HEK293 (cell line): Measurements from ENCODE around the gene METTL17.

Experiments
- CTCF ChIA-PET: fragments of 350-600 bp; formaldehyde crosslinking; extraction: SDS; loops from one replicate; lab custom pipeline; 2021; ENCODE audit warnings: antibody characterized with exemption; lab: Yijun Ruan, JAX
- POLR2A ChIA-PET: fragments of 300-600 bp; formaldehyde crosslinking; extraction: SDS; loops from one replicate; lab custom pipeline; 2020; ENCODE audit warnings: antibody characterized with exemption, inconsistent platforms; lab: Yijun Ruan, JAX
- H3K27ac ChIP-seq: fragments of 200-500 bp; sonication (Bioruptor generic); 2 replicates; pipeline ENCODE4 v1.5.1; 2014; ENCODE audit warnings: low read depth, low read length, control low read depth, inconsistent platforms; ENCODE audit errors: extremely low read depth
- H3K36me3 ChIP-seq, 2 experiments: fragments of 200-500 bp in 1 of 2; sonication (Bioruptor generic) in 1 of 2; 1 replicate in 1 of 2; 2 replicates in 1 of 2; pipeline ENCODE4 v1.5.1; 2014 to 2017; ENCODE audit warnings: inconsistent platforms in 2 of 2, low read length in 2 of 2; ENCODE audit not compliant: control insufficient read depth in 2 of 2, insufficient read depth in 1 of 2
- H3K4me1 ChIP-seq: fragments of 200-500 bp; sonication (Bioruptor generic); 2 replicates; pipeline ENCODE4 v1.5.1; 2014; ENCODE audit warnings: mild to moderate bottlenecking, low read length, inconsistent platforms; ENCODE audit not compliant: control insufficient read depth, insufficient read depth
- H3K4me3 ChIP-seq: 2 replicates; pipeline ENCODE4 v1.5.1; 2011; ENCODE audit warnings: low read depth, mild to moderate bottlenecking, control low read depth, low read length, moderate library complexity
- H3K9me3 ChIP-seq: fragments of 200-500 bp; sonication (Bioruptor generic); 2 replicates; pipeline ENCODE4 v1.5.1; 2014; ENCODE audit warnings: low read depth, low read length, inconsistent platforms; ENCODE audit not compliant: control insufficient read depth, insufficient read depth
- FEZF1 ChIP-seq: fragments of 450-650 bp; formaldehyde crosslinking; IDR thresholded peaks from 2 replicates; pipeline ENCODE4 v1.5.1; 2016; ENCODE audit warnings: missing biosample characterization, missing genetic modification characterization
- KLF9 ChIP-seq: fragments of 450-650 bp; formaldehyde crosslinking; IDR thresholded peaks from 2 replicates; pipeline ENCODE4 v1.5.1; 2016; ENCODE audit warnings: missing biosample characterization, missing genetic modification characterization, low read depth
- MEIS1 ChIP-seq: sonication (generic); formaldehyde crosslinking; IDR thresholded peaks from 2 replicates; pipeline ENCODE4 v1.8.1; 2022; ENCODE audit warnings: missing genetic modification reagents, mild to moderate bottlenecking, borderline replicate concordance
- PATZ1 ChIP-seq: fragments of 450-650 bp; formaldehyde crosslinking; IDR thresholded peaks from 2 replicates; pipeline ENCODE4 v1.5.1; 2016; ENCODE audit warnings: missing biosample characterization, missing genetic modification characterization
- PRDM2 ChIP-seq: fragments of 450-650 bp; formaldehyde crosslinking; IDR thresholded peaks from 2 replicates; pipeline ENCODE4 v1.5.1; 2016; ENCODE audit warnings: missing biosample characterization, missing genetic modification characterization, borderline replicate concordance
- SP3 ChIP-seq: fragments of 450-650 bp; formaldehyde crosslinking; IDR thresholded peaks from 2 replicates; pipeline ENCODE4 v1.5.1; 2016; ENCODE audit warnings: missing biosample characterization, missing genetic modification characterization
- SP7 ChIP-seq: fragments of 450-650 bp; formaldehyde crosslinking; IDR thresholded peaks from 2 replicates; pipeline ENCODE4 v1.5.1; 2016; ENCODE audit warnings: missing biosample characterization, missing genetic modification characterization
- TCF7L2 ChIP-seq: IDR thresholded peaks from 2 replicates; pipeline ENCODE4 v1.6.1; 2011; ENCODE audit warnings: low read depth, mild to moderate bottlenecking, inconsistent platforms, low read length, moderate library complexity, borderline replicate concordance
- ZBTB10 ChIP-seq: fragments of 450-650 bp; formaldehyde crosslinking; IDR thresholded peaks from 2 replicates; pipeline ENCODE4 v1.5.1; 2016; ENCODE audit warnings: missing biosample characterization, missing genetic modification characterization
- ZBTB17 ChIP-seq: fragments of 450-650 bp; formaldehyde crosslinking; IDR thresholded peaks from 2 replicates; pipeline ENCODE4 v1.5.1; 2016; ENCODE audit warnings: missing biosample characterization, missing genetic modification characterization
- ZIC2 ChIP-seq: fragments of 450-650 bp; formaldehyde crosslinking; IDR thresholded peaks from 2 replicates; pipeline ENCODE4 v1.5.1; 2016; ENCODE audit warnings: missing biosample characterization, missing genetic modification characterization
- ZNF112 ChIP-seq: fragments of 450-650 bp; formaldehyde crosslinking; IDR thresholded peaks from 2 replicates; pipeline ENCODE4 v1.5.0; 2017; ENCODE audit warnings: missing biosample characterization, missing genetic modification characterization
- ZNF132 ChIP-seq: fragments of 450-650 bp; formaldehyde crosslinking; IDR thresholded peaks from 2 replicates; pipeline ENCODE4 v1.5.1; 2017; ENCODE audit warnings: missing biosample characterization, missing genetic modification characterization, borderline replicate concordance
- ZNF155 ChIP-seq: fragments of 450-650 bp; formaldehyde crosslinking; IDR thresholded peaks from 2 replicates; pipeline ENCODE4 v1.5.1; 2016; ENCODE audit warnings: missing biosample characterization, missing genetic modification characterization
- ZNF157 ChIP-seq: fragments of 450-650 bp; formaldehyde crosslinking; IDR thresholded peaks from 2 replicates; pipeline ENCODE4 v1.5.1; 2016; ENCODE audit warnings: missing biosample characterization, missing genetic modification characterization
- ZNF184 ChIP-seq: fragments of 450-650 bp; IDR thresholded peaks from 2 replicates; pipeline ENCODE4 v1.5.1; 2018; ENCODE audit warnings: missing biosample characterization, mild to moderate bottlenecking, missing genetic modification characterization
- ZNF280D ChIP-seq: fragments of 450-650 bp; formaldehyde crosslinking; IDR thresholded peaks from 2 replicates; pipeline ENCODE4 v1.5.1; 2016; ENCODE audit warnings: missing biosample characterization, missing genetic modification characterization
- ZNF354C ChIP-seq: fragments of 450-650 bp; formaldehyde crosslinking; IDR thresholded peaks from 2 replicates; pipeline ENCODE4 v1.5.1; 2016; ENCODE audit warnings: missing biosample characterization, missing genetic modification characterization, low read depth, borderline replicate concordance
- ZNF391 ChIP-seq: fragments of 450-650 bp; formaldehyde crosslinking; IDR thresholded peaks from 2 replicates; pipeline ENCODE4 v1.5.1; 2016; ENCODE audit warnings: low read depth, missing biosample characterization, missing genetic modification characterization, borderline replicate concordance
- ZNF544 ChIP-seq: fragments of 450-650 bp; formaldehyde crosslinking; IDR thresholded peaks from 2 replicates; pipeline ENCODE4 v1.5.0; 2017; ENCODE audit warnings: missing biosample characterization, missing genetic modification characterization
- ZNF560 ChIP-seq: fragments of 450-650 bp; formaldehyde crosslinking; IDR thresholded peaks from 2 replicates; pipeline ENCODE4 v1.5.1; 2017; ENCODE audit warnings: missing biosample characterization, missing genetic modification characterization, borderline replicate concordance
- ZNF571 ChIP-seq: fragments of 450-650 bp; formaldehyde crosslinking; IDR thresholded peaks from 2 replicates; pipeline ENCODE4 v1.5.0; 2017; ENCODE audit warnings: missing biosample characterization, missing genetic modification characterization
- ZNF585B ChIP-seq: fragments of 450-650 bp; formaldehyde crosslinking; IDR thresholded peaks from 2 replicates; pipeline ENCODE4 v1.5.1; 2016; ENCODE audit warnings: missing biosample characterization, missing genetic modification characterization
- ZNF658 ChIP-seq: fragments of 450-650 bp; formaldehyde crosslinking; IDR thresholded peaks from 2 replicates; pipeline ENCODE4; 2016; ENCODE audit warnings: missing biosample characterization, missing genetic modification characterization
- ZNF670 ChIP-seq: fragments of 450-650 bp; formaldehyde crosslinking; IDR thresholded peaks from 2 replicates; pipeline ENCODE4 v1.5.1; 2016; ENCODE audit warnings: missing biosample characterization, missing genetic modification characterization, low read depth
- ZNF791 ChIP-seq: fragments of 450-650 bp; formaldehyde crosslinking; IDR thresholded peaks from 2 replicates; pipeline ENCODE4 v1.5.1; 2016; ENCODE audit warnings: missing biosample characterization, missing genetic modification characterization

The METTL17 gene

GRCh38 chr14:20971705-20972021 lies 18.1 kb upstream of the METTL17 start:
- ChIA-PET CTCF (interaction anchor here (0.5 to 4.1 kb wide), 40 partner anchors 10 to 711 kb away, joined by 3 to 61 read pairs (median 6); partner anchors contain the start of gene ARHGEF40), POLR2A (interaction anchor here (0.6 to 1.6 kb wide), 5 partner anchors 11 to 340 kb away, joined by 3 to 17 read pairs (median 3); no protein-coding TSS in a partner anchor)
- H3K27ac ChIP-seq, result no peak overlapping the region
- peak overlapping the region; percentile 2; the same call in 1 of the 2 replicates for H3K4me3 ChIP-seq
- H3K9me3 ChIP-seq, result no peaks in the 10 kb centered on the region
- H3K36me3 ChIP-seq, result no peaks in the 10 kb centered on the region
- no peaks in the 10 kb centered on the region for H3K4me1 ChIP-seq
- no peak for TF ChIP-seq ZNF560
- peak; percentile 8; the same call in 1 of the 2 replicates for TF ChIP-seq SP3
- no peak for TF ChIP-seq ZNF184 (tag by site-specific recombination)
- no peak for TF ChIP-seq ZNF354C (tag by site-specific recombination)
- no peak for TF ChIP-seq ZNF391 (tag by site-specific recombination)
- TF ChIP-seq ZNF791, result no peak
- TF ChIP-seq ZNF585B (tag by site-specific recombination), result no peak
- no peak for TF ChIP-seq ZIC2 (tag by site-specific recombination)
- TF ChIP-seq ZNF670 (tag by site-specific recombination), result no peak
- TF ChIP-seq ZBTB10 (tag by site-specific recombination), result no peak
- no peak for TF ChIP-seq FEZF1 (tag by site-specific recombination)
- no peak for TF ChIP-seq PATZ1 (tag by site-specific recombination)
- no peak for TF ChIP-seq ZNF132 (tag by site-specific recombination)
- TF ChIP-seq ZNF155, result no peak
- no peak for TF ChIP-seq ZNF544 (tag by site-specific recombination)
- no peak for TF ChIP-seq ZNF571 (tag by site-specific recombination)
- TF ChIP-seq SP7, result no peak
- no peak for TF ChIP-seq ZNF280D (tag by site-specific recombination)
- TF ChIP-seq ZNF112 (tag by site-specific recombination), result no peak
- TF ChIP-seq MEIS1 (CRISPR knock-in tag), result no peak
- no peak for TF ChIP-seq ZNF658 (tag by site-specific recombination)
- peak; percentile 42 for TF ChIP-seq ZBTB17 (tag by site-specific recombination)
- no peak for TF ChIP-seq PRDM2 (tag by site-specific recombination)
- TF ChIP-seq TCF7L2, result no peak
- no peak for TF ChIP-seq KLF9
- TF ChIP-seq ZNF157 (tag by site-specific recombination), result no peak
